SK-N-SH (cell line): ENCODE results near the gene VKORC1L1. TPM values are rescaled to one million over a fixed set of nuclear protein-coding genes. Genes with fewer than 3 reads are reported as not detected.

Source experiments
- CTCF ChIA-PET: fragments of 300-600, 350-600 bp; formaldehyde crosslinking; extraction: SDS; loops from one replicate; lab custom pipeline; 2021; lab: Yijun Ruan, JAX
- POLR2A ChIA-PET: fragments of 350-600 bp; sonication (Branson Sonifier 250); formaldehyde crosslinking; extraction: SDS; loops from one replicate; lab custom pipeline; 2020; ENCODE audit warnings: antibody characterized with exemption, inconsistent platforms; lab: Yijun Ruan, JAX
- DNase-seq: peaks from one replicate; pipeline ENCODE4 v3.0.0; 2012
- H2AFZ ChIP-seq: fragments of 200-600 bp; sonication (generic); 2 replicates; pipeline ENCODE4 v1.8.1; 2016; ENCODE audit warnings: antibody characterized with exemption, mild to moderate bottlenecking, low read depth
- H3F3A ChIP-seq: fragments of 200-600 bp; sonication (generic); replicated peaks from 2 replicates; pipeline ENCODE3; 2016; ENCODE audit warnings: antibody characterized with exemption, mild to moderate bottlenecking; ENCODE audit not compliant: insufficient read depth
- H3K27ac ChIP-seq, 2 experiments: fragments of 200-500 bp in 1 of 2; fragments of 200-600 bp in 1 of 2; sonication (Bioruptor generic) in 1 of 2; sonication (generic), shearing (Covaris generic) in 1 of 2; 2 replicates each; pipeline versions ENCODE4 v1.5.1 to v1.6.1; 2014 to 2016; ENCODE audit warnings: low read depth in 2 of 2, inconsistent platforms in 1 of 2, low read length in 1 of 2, mild to moderate bottlenecking in 1 of 2, mixed read lengths in 1 of 2
- H3K27me3 ChIP-seq: fragments of 200-600 bp; sonication (generic), shearing (Covaris generic); 2 replicates; pipeline ENCODE4 v1.6.1; 2016; ENCODE audit warnings: mixed run types; ENCODE audit not compliant: insufficient read depth
- H3K36me3 ChIP-seq, 2 experiments: fragments of 200-500 bp in 1 of 2; fragments of 200-600 bp in 1 of 2; sonication (Bioruptor generic) in 1 of 2; sonication (generic) in 1 of 2; replicated peaks in 1 of 2; 2 replicates each; pipeline versions ENCODE3 to v1.5.1; 2014 to 2016; ENCODE audit warnings: low read length in 1 of 2, mild to moderate bottlenecking in 1 of 2; ENCODE audit not compliant: insufficient read depth in 2 of 2, control insufficient read depth in 1 of 2
- H3K4me1 ChIP-seq, 2 experiments: fragments of 200-500 bp in 1 of 2; fragments of 200-600 bp in 1 of 2; sonication (Bioruptor generic) in 1 of 2; sonication (generic), shearing (Covaris generic) in 1 of 2; 2 replicates each; pipeline versions ENCODE4 v1.5.1 to v1.6.1; 2014 to 2016; ENCODE audit warnings: low read depth in 1 of 2, low read length in 1 of 2, mixed run types in 1 of 2; ENCODE audit not compliant: insufficient read depth in 2 of 2, control insufficient read depth in 1 of 2
- H3K4me2 ChIP-seq: fragments of 200-600 bp; sonication (generic), shearing (Covaris generic); 2 replicates; pipeline ENCODE4 v1.6.1; 2017; ENCODE audit warnings: mixed run types
- H3K4me3 ChIP-seq, 2 experiments: fragments of 200-500 bp in 1 of 2; fragments of 200-600 bp in 1 of 2; sonication (Bioruptor generic) in 1 of 2; sonication (generic), shearing (Covaris generic) in 1 of 2; 2 replicates each; pipeline versions ENCODE4 v1.5.1 to v1.8.1; 2014 to 2016; ENCODE audit warnings: low read depth in 2 of 2, inconsistent platforms in 1 of 2, low read length in 1 of 2, mild to moderate bottlenecking in 1 of 2, mixed read lengths in 1 of 2, moderate library complexity in 1 of 2
- H3K79me2 ChIP-seq: fragments of 200-600 bp; sonication (generic); 2 replicates; pipeline ENCODE4 v1.8.1; 2017; ENCODE audit warnings: mild to moderate bottlenecking; ENCODE audit not compliant: insufficient read depth
- H3K9ac ChIP-seq: fragments of 200-600 bp; sonication (generic); 2 replicates; pipeline ENCODE4 v1.6.1; 2017; ENCODE audit warnings: mixed run types
- H3K9me2 ChIP-seq: fragments of 200-600 bp; sonication (generic); 2 replicates; pipeline ENCODE4 v1.6.1; 2017; ENCODE audit warnings: mixed run types
- H3K9me3 ChIP-seq: fragments of 200-600 bp; sonication (generic); 2 replicates; pipeline ENCODE4 v1.6.1; 2017; ENCODE audit warnings: mixed run types, mild to moderate bottlenecking, moderate library complexity
- H4K20me1 ChIP-seq: fragments of 200-600 bp; sonication (generic); 2 replicates; pipeline ENCODE4 v1.6.1; 2017; ENCODE audit warnings: mild to moderate bottlenecking, mixed run types; ENCODE audit not compliant: insufficient read depth
- FOSL2 ChIP-seq: IDR thresholded peaks from 2 replicates; pipeline ENCODE4 v1.4.0; 2012; ENCODE audit warnings: low read depth, mild to moderate bottlenecking, moderate library complexity, borderline replicate concordance
- FOXJ3 ChIP-seq: sonication (generic); formaldehyde crosslinking; IDR thresholded peaks from 2 replicates; pipeline ENCODE4 v1.5.1; 2020; ENCODE audit warnings: mild to moderate bottlenecking, missing genetic modification reagents
- JUND ChIP-seq: IDR thresholded peaks from 2 replicates; pipeline ENCODE4 v1.4.0; 2012
- MEF2A ChIP-seq: IDR thresholded peaks from 2 replicates; pipeline ENCODE4 v1.4.0; 2012; ENCODE audit warnings: low read depth, borderline replicate concordance
- MXI1 ChIP-seq: IDR thresholded peaks from 2 replicates; pipeline ENCODE4 v1.6.1; 2012; ENCODE audit warnings: mild to moderate bottlenecking, low read depth, low read length, improper control_type of control experiment
- RFX5 ChIP-seq: IDR thresholded peaks from 2 replicates; pipeline ENCODE4 v1.6.1; 2012; ENCODE audit warnings: mild to moderate bottlenecking, improper control_type of control experiment, low read length
- TAF1 ChIP-seq: IDR thresholded peaks from 2 replicates; pipeline ENCODE4 v1.6.1; 2012; ENCODE audit warnings: low read depth, mild to moderate bottlenecking, low read length, moderate library complexity, borderline replicate concordance
- USF1 ChIP-seq: IDR thresholded peaks from 2 replicates; pipeline ENCODE4 v1.4.0; 2012; ENCODE audit warnings: low read depth, borderline replicate concordance
- WGBS: methylation state at CpG from one replicate; pipeline ENCODE4 v1.1.6; 2017; ENCODE audit warnings: low lambda C conversion rate; 5-methylcytosine and 5-hydroxymethylcytosine counted together
- polyA plus RNA-seq, 3 experiments: library from polyadenylated mRNA; depleted of rRNA; stranded (reverse); fragments of >200 nt; gene quantifications; 2 replicates each; pipeline ENCODE4 v1.2.3, GENCODE V29; 2012
- TF ChIP-seq, protein P1 (sequence below): IDR thresholded peaks from 2 replicates; pipeline ENCODE4; 2012

VKORC1L1 gene
- polyA plus RNA-seq, 1 of the 3 experiments (the other 2 are of a cell fraction): 14.7 TPM

DNA sequence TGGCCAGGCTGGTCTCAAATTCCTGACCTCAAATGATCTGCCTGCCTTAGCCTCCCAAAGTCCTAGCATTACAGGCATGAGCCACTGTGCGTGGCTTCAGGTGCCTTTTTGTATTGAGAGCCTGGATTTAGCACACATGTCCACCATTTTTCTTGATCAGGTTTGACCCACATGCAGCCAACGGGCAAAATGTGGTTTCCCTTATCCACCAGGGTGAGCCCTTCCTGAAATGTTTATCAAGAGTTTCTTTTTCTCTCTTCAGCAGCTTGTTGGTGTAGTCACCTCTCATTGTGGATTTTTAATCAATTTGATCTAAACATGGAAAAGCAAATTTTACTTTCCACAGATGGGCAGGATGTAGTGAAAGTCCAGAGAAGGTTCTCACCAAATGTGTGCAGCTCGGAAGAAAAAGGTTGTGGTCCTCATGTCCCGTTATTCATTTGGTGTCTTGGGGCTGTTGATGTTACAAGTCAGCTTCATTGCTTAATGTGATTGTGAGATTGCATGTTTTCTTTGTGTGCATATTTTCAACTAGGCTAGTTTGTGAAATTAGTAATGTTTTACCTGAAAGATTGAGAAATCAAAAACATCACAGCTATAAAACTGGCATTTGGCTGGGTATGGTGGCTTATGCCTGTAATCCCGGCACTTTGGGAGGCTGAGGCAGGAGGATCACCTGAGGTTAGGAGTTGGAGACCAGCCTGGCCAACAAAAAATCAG lies 80.3 kb downstream of the VKORC1L1 start (continued):
- no peak for TF ChIP-seq FOXJ3 (CRISPR knock-in tag)
- TF ChIP-seq, protein P1, sequence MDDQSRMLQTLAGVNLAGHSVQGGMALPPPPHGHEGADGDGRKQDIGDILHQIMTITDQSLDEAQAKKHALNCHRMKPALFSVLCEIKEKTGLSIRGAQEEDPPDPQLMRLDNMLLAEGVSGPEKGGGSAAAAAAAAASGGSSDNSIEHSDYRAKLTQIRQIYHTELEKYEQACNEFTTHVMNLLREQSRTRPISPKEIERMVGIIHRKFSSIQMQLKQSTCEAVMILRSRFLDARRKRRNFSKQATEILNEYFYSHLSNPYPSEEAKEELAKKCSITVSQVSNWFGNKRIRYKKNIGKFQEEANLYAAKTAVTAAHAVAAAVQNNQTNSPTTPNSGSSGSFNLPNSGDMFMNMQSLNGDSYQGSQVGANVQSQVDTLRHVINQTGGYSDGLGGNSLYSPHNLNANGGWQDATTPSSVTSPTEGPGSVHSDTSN: no peak

DNA sequence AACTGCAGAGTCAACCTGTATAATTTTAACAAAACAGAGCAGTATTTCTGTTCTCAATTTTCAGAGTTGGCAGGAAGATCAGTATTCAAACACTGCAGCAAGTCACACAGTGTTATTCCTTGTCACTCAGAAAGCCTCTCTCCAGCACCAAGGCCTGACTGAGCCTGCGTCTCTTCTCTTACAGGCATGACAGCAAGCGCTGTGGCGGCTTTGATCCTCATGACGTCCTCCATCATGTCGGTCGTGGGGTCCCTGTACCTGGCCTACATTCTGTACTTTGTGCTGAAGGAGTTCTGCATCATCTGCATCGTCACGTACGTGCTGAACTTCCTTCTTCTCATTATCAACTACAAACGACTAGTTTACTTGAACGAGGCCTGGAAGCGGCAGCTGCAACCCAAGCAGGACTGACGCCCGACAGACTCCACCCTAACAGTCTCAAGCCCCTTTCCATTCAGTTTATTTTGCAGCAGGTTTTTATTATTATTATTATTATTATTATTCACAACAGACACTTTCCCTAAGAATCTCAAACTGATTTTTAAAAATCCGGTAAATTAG lies 81.1 kb downstream of the VKORC1L1 start:
- no peaks in the 10 kb centered on the region for H3K9me3 ChIP-seq
- no peaks in the 10 kb centered on the region for H3K27me3 ChIP-seq
- no peak overlapping the region for H3K4me2 ChIP-seq
- ChIA-PET CTCF (interaction anchor here (1.4 kb wide), 1 partner anchor 22 kb away, joined by 4 read pairs; no protein-coding TSS in a partner anchor), POLR2A (no interaction called here)
- no peak overlapping the region for H3K4me3 ChIP-seq
- DNase-seq: no peak
- no peak overlapping the region for H3K27ac ChIP-seq
- TF ChIP-seq TAF1 (no peak), USF1 (no peak), JUND (no peak), FOSL2 (no peak), MXI1 (no peak), RFX5 (no peak)
- 0 out of 2 replicates have a peak, but pooled peaks cover 3% of the 10 kb centered on the region for H3K79me2 ChIP-seq
- no peaks in the 10 kb centered on the region for H3K4me1 ChIP-seq
- 97% methylated on average over 15 of the region's 15 CpGs for WGBS
- H2AFZ ChIP-seq: no peak overlapping the region
- H3F3A ChIP-seq: no peaks in the 10 kb centered on the region
- no peaks in the 10 kb centered on the region for H3K9me2 ChIP-seq
- H3K36me3 ChIP-seq: peaks cover 29 to 37% of the 10 kb centered on the region in 2 experiments
- no peaks in the 10 kb centered on the region for H4K20me1 ChIP-seq
- H3K9ac ChIP-seq: no peak overlapping the region

- Histone ChIP-seq H3K4me3 (no peak overlapping the region), H3K79me2 (0 out of 2 replicates have a peak, but pooled peaks cover 3% of the 10 kb centered on the region), H3K36me3 (peaks cover 42 to 50% of the 10 kb centered on the region in 2 experiments), H3K9me2 (no peaks in the 10 kb centered on the region), H3K4me2 (no peak overlapping the region), H3K9me3 (no peaks in the 10 kb centered on the region)
- CTCF ChIA-PET: interaction anchor here (1.3 to 2.1 kb wide), 2 partner anchors 11 to 75 kb away, joined by 3 to 6 read pairs; no protein-coding TSS in a partner anchor
- no peak for TF ChIP-seq MEF2A
- TF ChIP-seq, all 33 proteins: peak for 0
- Histone ChIP-seq H4K20me1 (no peaks in the 10 kb centered on the region), H3K27me3 (no peaks in the 10 kb centered on the region), H3K27ac (no peak overlapping the region), H3K9ac (no peak overlapping the region), H3F3A (peaks cover 6% of the 10 kb centered on the region), H3K4me1 (no peaks in the 10 kb centered on the region), H2AFZ (no peak overlapping the region)
- no peak for DNase-seq
- WGBS: 93% methylated on average over 4 of the region's 4 CpGs
- POLR2A ChIA-PET: no interaction called here
Observed at GRCh38 chr7:65955718-65956117, 82.8 kb downstream of the VKORC1L1 start.
